Liver (tissue), 9 donors: ENCODE measurements around the gene NOM1. TPM values are rescaled to one million over a fixed set of nuclear protein-coding genes. Genes with fewer than 3 reads are reported as not detected.
"Not testable (repeated sequence)": the region's sequence is repeated elsewhere in the genome, so short reads cannot be mapped to it uniquely, and the experiment has no call there.

Experiments used
- DNase-seq: peaks from one replicate; pipeline ENCODE4 v3.0.0-alpha.2; 2017; ENCODE audit warnings: low spot score
- H3K27ac ChIP-seq, 2 donors: one replicate each; pipeline ENCODE4 v1.7.0; 2013; ENCODE audit warnings: inconsistent platforms in 2 of 2, low read length in 2 of 2, control low read depth in 1 of 2, low read depth in 1 of 2, mild to moderate bottlenecking in 1 of 2
- H3K27me3 ChIP-seq, 4 donors: one replicate each; pipeline versions ENCODE4 v1.6.1 to v1.7.0; 2013; ENCODE audit warnings: low read length in 3 of 4, inconsistent platforms in 1 of 4, mild to moderate bottlenecking in 1 of 4, moderate library complexity in 1 of 4; ENCODE audit not compliant: control insufficient read depth in 4 of 4, insufficient read depth in 4 of 4
- H3K36me3 ChIP-seq, 4 donors: one replicate each; pipeline versions ENCODE4 v1.6.1 to v1.7.0; 2013; ENCODE audit warnings: low read length in 3 of 4, mild to moderate bottlenecking in 3 of 4, low read depth in 1 of 4, moderate library complexity in 1 of 4; ENCODE audit not compliant: control insufficient read depth in 4 of 4, insufficient read depth in 3 of 4
- H3K4me1 ChIP-seq, 4 donors: one replicate each; pipeline versions ENCODE4 v1.6.1 to v1.7.0; 2013; ENCODE audit warnings: low read length in 3 of 4, mild to moderate bottlenecking in 3 of 4, moderate library complexity in 1 of 4; ENCODE audit not compliant: control insufficient read depth in 4 of 4, insufficient read depth in 4 of 4
- H3K4me3 ChIP-seq, 3 donors: one replicate each; pipeline versions ENCODE4 v1.6.1 to v1.7.0; 2013; ENCODE audit warnings: low read length in 3 of 3, control low read depth in 1 of 3, low read depth in 1 of 3, mild to moderate bottlenecking in 1 of 3
- H3K9ac ChIP-seq, 2 donors: one replicate each; pipeline ENCODE4 v1.7.0; 2013; ENCODE audit warnings: low read length in 2 of 2, mild to moderate bottlenecking in 2 of 2, moderate library complexity in 2 of 2, control low read depth in 1 of 2, low read depth in 1 of 2
- H3K9me3 ChIP-seq, 4 donors: one replicate each; pipeline versions ENCODE4 v1.6.1 to v1.7.0; 2013; ENCODE audit warnings: low read length in 3 of 4; ENCODE audit not compliant: control insufficient read depth in 4 of 4
- ATF3 ChIP-seq: IDR thresholded peaks from 2 replicates; pipeline ENCODE4 v1.6.1; 2016; ENCODE audit warnings: antibody characterized with exemption
- FOXA2 ChIP-seq: IDR thresholded peaks from 2 replicates; pipeline ENCODE4 v1.6.1; 2016; ENCODE audit warnings: antibody characterized with exemption
- JUND ChIP-seq, 2 donors: IDR thresholded peaks; 2 replicates each; pipeline ENCODE4 v1.6.1; 2016; ENCODE audit warnings: antibody characterized with exemption in 2 of 2
- MAX ChIP-seq: IDR thresholded peaks from 2 replicates; pipeline ENCODE4 v1.6.1; 2016; ENCODE audit warnings: antibody characterized with exemption
- NR2F2 ChIP-seq: IDR thresholded peaks from 2 replicates; pipeline ENCODE4 v1.6.1; 2016; ENCODE audit warnings: antibody characterized with exemption
- REST ChIP-seq: IDR thresholded peaks from 2 replicates; pipeline ENCODE4 v1.6.1; 2016; ENCODE audit warnings: antibody characterized with exemption, mild to moderate bottlenecking
- SP1 ChIP-seq: IDR thresholded peaks from 2 replicates; pipeline ENCODE4 v1.6.1; 2018; ENCODE audit warnings: antibody characterized with exemption, mild to moderate bottlenecking
- TAF1 ChIP-seq: conservative IDR thresholded peaks from 2 replicates; pipeline ENCODE4 v1.6.1; 2016; ENCODE audit warnings: antibody characterized with exemption, mild to moderate bottlenecking
- ZBTB33 ChIP-seq: IDR thresholded peaks from 2 replicates; pipeline ENCODE4 v1.6.1; 2016; ENCODE audit warnings: antibody characterized with exemption
- WGBS: extraction: QIAGEN DNeasy Blood & Tissue Kit; methylation state at CpG from one replicate; pipeline ENCODE4 v1.1.7; 2013; 5-methylcytosine and 5-hydroxymethylcytosine counted together
- polyA plus RNA-seq, 2 donors: library from polyadenylated mRNA; stranded (reverse) in 1 of 2; unstranded in 1 of 2; fragments of 200-250 nt in 1 of 2; fragments of >200 nt in 1 of 2; fragmentation: Nextera tagmentation in 1 of 2; extraction: Ambion mirVana in 1 of 2; gene quantifications; one replicate each; pipeline versions ENCODE4 v1.2.1 to v1.2.3, GENCODE V29; 2013 to 2015
- total RNA-seq, 2 donors: library from RNA; depleted of rRNA; stranded (reverse); fragments of >200 nt; gene quantifications; one replicate each; pipeline ENCODE4 v1.2.3, GENCODE V29; 2014
- donor health status: healthy.
- donor health status: healthy.
- donor health status: healthy.
- donor health status: healthy.
- donor health status: healthy.

Gene NOM1
- total and polyA plus RNA-seq, 4 donors = 4.0 to 11.4 (median 6.2) TPM

GRCh38 chr7:156918635-156919034, 30.9 kb upstream of the NOM1 start:
- no peak overlapping the region for H3K27ac ChIP-seq
- no peaks in the 10 kb centered on the region for H3K36me3 ChIP-seq
- no peaks in the 10 kb centered on the region for H3K27me3 ChIP-seq
- no peak for DNase-seq
- WGBS = 52% methylated on average over 1 of the region's 1 CpG
- no peak overlapping the region for H3K4me3 ChIP-seq
- no peak for TF ChIP-seq REST
- TF ChIP-seq JUND (IDR thresholded peaks at IDR 0.05) = no peak
- no peak overlapping the region for H3K9ac ChIP-seq
- no peaks in the 10 kb centered on the region for H3K9me3 ChIP-seq
- H3K4me1 ChIP-seq = no peaks in the 10 kb centered on the region

GRCh38 chr7:156919132-156919713, 30.3 kb upstream of the NOM1 start:
- TF ChIP-seq ZBTB33 (no peak), NR2F2 (no peak), TAF1 (no peak), MAX (no peak)
- Histone ChIP-seq H3K4me3 (no peak overlapping the region), H3K27ac (no peak overlapping the region), H3K27me3 (no peaks in the 10 kb centered on the region), H3K36me3 (no peaks in the 10 kb centered on the region), H3K9me3 (no peaks in the 10 kb centered on the region), H3K4me1 (no peaks in the 10 kb centered on the region), H3K9ac (no peak overlapping the region)
- no peak for DNase-seq
- WGBS = 78% methylated on average over 19 of the region's 19 CpGs

- Histone ChIP-seq H3K9me3 (no peaks in the 10 kb centered on the region), H3K9ac (no peak overlapping the region), H3K27me3 (no peaks in the 10 kb centered on the region), H3K27ac (no peak overlapping the region), H3K4me1 (no peaks in the 10 kb centered on the region), H3K36me3 (no peaks in the 10 kb centered on the region), H3K4me3 (no peak overlapping the region)
- WGBS = 90% methylated on average over 5 of the region's 5 CpGs
- TF ChIP-seq SP1 = no peak
- TF ChIP-seq FOXA2 = no peak
- TF ChIP-seq ATF3 = no peak
- no peak for TF ChIP-seq TAF1
- DNase-seq = no peak
Observed at GRCh38 chr7:156920076-156920475, 29.4 kb upstream of the NOM1 start.

GRCh38 chr7:156920487-156921373, 28.8 kb upstream of the NOM1 start:
- H3K9ac ChIP-seq, H3K4me3 ChIP-seq, DNase-seq, H3K9me3 ChIP-seq, H3K4me1 ChIP-seq, H3K36me3 ChIP-seq, H3K27ac ChIP-seq, H3K27me3 ChIP-seq: not testable (repeated sequence)
- 88% methylated on average over 24 of the region's 24 CpGs for WGBS

GRCh38 chr7:156922304-156922703, 27.2 kb upstream of the NOM1 start:
- H3K9ac ChIP-seq, H3K36me3 ChIP-seq, H3K27me3 ChIP-seq, H3K9me3 ChIP-seq, H3K27ac ChIP-seq, DNase-seq, H3K4me3 ChIP-seq, H3K4me1 ChIP-seq: not testable (repeated sequence)
- 72% methylated on average over 6 of the region's 6 CpGs for WGBS
